Keratinocyte (primary cell): Measurements from ENCODE around the gene LCOR. TPM values are rescaled to one million over a fixed set of nuclear protein-coding genes. Genes with fewer than 3 reads are reported as not detected.

Experiments
- DNase-seq: peaks from one replicate; pipeline ENCODE4 v3.0.0-alpha.2; 2011; ENCODE audit warnings: low read depth, missing footprints, low spot score
- FAIRE-seq: peaks from 2 replicates; lab custom pipeline; 2011; peaks lifted over from hg19 to GRCh38; lab: Jason Lieb, UNC
- H2AFZ ChIP-seq: 2 replicates; pipeline ENCODE4 v1.6.0; 2012; ENCODE audit warnings: low read length, control low read depth, inconsistent platforms; ENCODE audit not compliant: control insufficient read depth
- H3K27ac ChIP-seq: 2 replicates; pipeline ENCODE4 v1.5.1; 2011; ENCODE audit warnings: low read length; ENCODE audit not compliant: control insufficient read depth, insufficient read depth
- H3K27me3 ChIP-seq: 3 replicates; pipeline ENCODE4 v1.6.0; 2011; ENCODE audit warnings: low read length; ENCODE audit not compliant: control insufficient read depth, insufficient read depth; ENCODE audit errors: extremely low read depth
- H3K36me3 ChIP-seq, 2 experiments: 2 replicates in 1 of 2; 3 replicates in 1 of 2; pipeline ENCODE4 v1.5.1; 2011; ENCODE audit warnings: low read length in 2 of 2, mild to moderate bottlenecking in 1 of 2; ENCODE audit not compliant: control insufficient read depth in 2 of 2, insufficient read depth in 2 of 2; ENCODE audit errors: extremely low read depth in 1 of 2
- H3K4me1 ChIP-seq: 3 replicates; pipeline ENCODE4 v1.5.1; 2011; ENCODE audit warnings: low read length; ENCODE audit not compliant: control insufficient read depth, insufficient read depth; ENCODE audit errors: extremely low read depth
- H3K4me2 ChIP-seq: 3 replicates; pipeline ENCODE4 v1.6.0; 2011; ENCODE audit warnings: low read depth, low read length; ENCODE audit not compliant: control insufficient read depth, insufficient read depth; ENCODE audit errors: extremely low read depth
- H3K4me3 ChIP-seq, 3 experiments: fragments of 200-600 bp in 1 of 3; sonication (generic) in 1 of 3; 2 replicates in 2 of 3; 3 replicates in 1 of 3; pipeline ENCODE4 v1.5.1; 2011 to 2016; ENCODE audit warnings: low read length in 3 of 3, mild to moderate bottlenecking in 3 of 3, control low read depth in 2 of 3, inconsistent platforms in 1 of 3, low read depth in 1 of 3, mixed read lengths in 1 of 3, mixed run types in 1 of 3, moderate library complexity in 1 of 3; ENCODE audit not compliant: control insufficient read depth in 2 of 3, insufficient read depth in 2 of 3; ENCODE audit errors: extremely low read depth in 1 of 3
- H3K79me2 ChIP-seq: 2 replicates; pipeline ENCODE4 v1.6.0; 2012; ENCODE audit warnings: low read length; ENCODE audit not compliant: control insufficient read depth, insufficient read depth
- H3K9ac ChIP-seq: 3 replicates; pipeline ENCODE4 v1.6.0; 2011; ENCODE audit warnings: low read length; ENCODE audit not compliant: control insufficient read depth, insufficient read depth; ENCODE audit errors: extremely low read depth
- H3K9me1 ChIP-seq: 3 replicates; pipeline ENCODE4 v1.6.0; 2011; ENCODE audit warnings: low read length; ENCODE audit not compliant: control insufficient read depth, insufficient read depth; ENCODE audit errors: extremely low read depth
- H3K9me3 ChIP-seq: 2 replicates; pipeline ENCODE4 v1.5.1; 2012; ENCODE audit warnings: low read depth, low read length; ENCODE audit not compliant: control insufficient read depth
- H4K20me1 ChIP-seq: 3 replicates; pipeline ENCODE4 v1.6.0; 2011; ENCODE audit warnings: low read length; ENCODE audit not compliant: control insufficient read depth, insufficient read depth; ENCODE audit errors: extremely low read depth
- CTCF ChIP-seq, 3 experiments: IDR thresholded peaks in 1 of 3; conservative IDR thresholded peaks in 1 of 3; optimal IDR thresholded peaks in 1 of 3; 2 replicates in 2 of 3; 3 replicates in 1 of 3; pipeline versions ENCODE3 to v1.5.1; 2011; ENCODE audit warnings: low read length in 3 of 3, mild to moderate bottlenecking in 3 of 3, moderate library complexity in 2 of 3, control low read depth in 1 of 3, inconsistent platforms in 1 of 3; ENCODE audit not compliant: insufficient read depth in 2 of 3; ENCODE audit errors: extremely low read depth in 1 of 3
- EZH2 ChIP-seq: IDR thresholded peaks from one replicate; pipeline ENCODE4 v1.6.1; 2012; ENCODE audit warnings: inconsistent platforms, mild to moderate bottlenecking, low read length, moderate library complexity
- dilution Hi-C: fragments of 300-500 bp; cut with MboI; formaldehyde crosslinking; loops from one replicate; pipeline ENCODE4 v1.7.0; 2020; ENCODE audit warnings: low sequenced_read_pairs; ENCODE audit not compliant: extremely low pct_ligation_motif_present
- polyA plus RNA-seq, 5 experiments: library from polyadenylated mRNA; depleted of rRNA in 3 of 5; stranded (reverse) in 3 of 5; stranded (forward) in 1 of 5; unstranded in 1 of 5; fragments of >200 nt; gene quantifications; 1 replicate in 1 of 5; 2 replicates in 3 of 5; 3 replicates in 1 of 5; pipeline versions ENCODE4 v1.2.1 to v1.2.3, GENCODE V29; 2011 to 2012; ENCODE audit warnings: missing spikeins in 2 of 5, low read depth in 1 of 5, low replicate concordance in 1 of 5

The LCOR gene
- polyA plus RNA-seq, 1 donor (not counting 4 experiments of a cell fraction or from before 2014, with no cell fraction given), result 11.4 TPM

DNA sequence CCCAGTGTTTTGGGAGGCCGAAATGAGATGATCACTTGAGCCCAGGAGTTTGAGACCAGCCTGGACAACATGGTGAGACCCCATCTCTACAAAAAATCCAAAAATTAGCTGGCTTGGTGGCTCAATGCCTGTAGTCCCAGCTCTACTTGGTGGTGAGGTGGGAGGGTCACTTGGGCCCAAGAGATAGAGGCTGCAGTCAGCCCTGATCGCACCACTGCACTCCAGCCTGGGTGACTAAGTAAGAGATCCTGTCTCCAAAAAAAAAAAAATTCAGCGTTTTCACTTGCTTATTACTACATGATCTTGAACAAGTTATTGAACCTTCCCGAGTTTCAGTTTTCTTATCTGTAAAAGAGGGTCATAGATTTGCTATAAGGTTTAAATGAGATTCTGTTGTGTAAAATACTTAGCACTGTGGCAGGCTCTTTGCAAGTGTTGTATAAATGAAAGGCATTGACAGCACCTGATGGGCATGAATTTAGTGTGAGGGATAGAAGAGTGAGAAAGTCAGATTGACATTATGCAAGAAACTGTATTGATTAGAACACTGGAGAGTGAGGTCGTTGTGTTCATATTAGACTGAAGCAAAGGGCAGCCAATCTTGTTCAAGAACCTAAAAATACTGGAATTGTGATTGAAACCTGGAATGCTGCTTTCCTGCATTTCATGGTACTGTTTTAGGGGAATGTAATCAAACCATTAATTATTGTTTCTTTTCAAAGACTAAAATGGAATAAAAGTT lies 136.8 kb downstream of the LCOR start:
- Histone ChIP-seq H3K79me2 (no peaks in the 10 kb centered on the region), H3K9me3 (no peaks in the 10 kb centered on the region), H3K4me2 (no peak overlapping the region), H3K9ac (no peak overlapping the region), H3K36me3 (no peaks in the 10 kb centered on the region), H3K9me1 (no peaks in the 10 kb centered on the region), H3K4me3 (no peak overlapping the region), H3K4me1 (no peaks in the 10 kb centered on the region), H3K27ac (no peak overlapping the region), H4K20me1 (no peaks in the 10 kb centered on the region), H2AFZ (no peak overlapping the region), H3K27me3 (no peaks in the 10 kb centered on the region)
- TF ChIP-seq EZH2 (no peak), CTCF (optimal IDR thresholded peaks at IDR 0.05 in 1 of 3, IDR thresholded peaks at IDR 0.05 in 1 of 3, conservative IDR thresholded peaks at IDR 0.05 in 1 of 3; ENCODE audit: extremely low read depth in 1 of 3, insufficient read depth in 2 of 3, low read length in 3 of 3) (no peak)
- dilution Hi-C loops, result no loop called here
- DNase-seq, result no peak
- FAIRE-seq, result no peak

GRCh38 chr10:96971324-96971723 lies 139.2 kb downstream of the LCOR start:
- FAIRE-seq, result no peak
- TF ChIP-seq CTCF (optimal IDR thresholded peaks at IDR 0.05 in 1 of 3, IDR thresholded peaks at IDR 0.05 in 1 of 3, conservative IDR thresholded peaks at IDR 0.05 in 1 of 3; ENCODE audit: extremely low read depth in 1 of 3, insufficient read depth in 2 of 3, low read length in 3 of 3) (no peak), EZH2 (no peak)

More at GRCh38 chr10:96971324-96971723, 139.2 kb downstream of the LCOR start:
- Histone ChIP-seq H3K27ac (no peak overlapping the region), H3K79me2 (no peaks in the 10 kb centered on the region), H3K36me3 (no peaks in the 10 kb centered on the region), H3K9me3 (no peaks in the 10 kb centered on the region), H3K4me1 (no peaks in the 10 kb centered on the region), H3K9ac (no peak overlapping the region), H3K9me1 (no peaks in the 10 kb centered on the region), H3K4me2 (no peak overlapping the region), H2AFZ (no peak overlapping the region), H3K27me3 (no peaks in the 10 kb centered on the region), H4K20me1 (no peaks in the 10 kb centered on the region), H3K4me3 (no peak overlapping the region)
- no peak for DNase-seq
- dilution Hi-C loops, result no loop called here
